Cardiac fibroblast (primary cell): Measurements from ENCODE around the gene GTPBP4.
"Not testable (repeated sequence)": the region's sequence is repeated elsewhere in the genome, so short reads cannot be mapped to it uniquely, and the experiment has no call there.

ENCODE experiments used
- DNase-seq, 2 donors: peaks; one replicate each; pipeline versions ENCODE4 v3.0.0 to v3.0.0-alpha.2; 2010; ENCODE audit warnings: low read depth in 2 of 2
- H3K4me3 ChIP-seq, 2 donors: replicated peaks in 1 of 2; 1 replicate in 1 of 2; 2 replicates in 1 of 2; pipeline ENCODE4 v1.5.1; 2011; ENCODE audit warnings: low read depth in 2 of 2, low read length in 2 of 2, mild to moderate bottlenecking in 2 of 2, moderate library complexity in 1 of 2
- TF ChIP-seq, protein P1 (sequence below): IDR thresholded peaks from one replicate; pipeline ENCODE4 v1.5.1; 2011; ENCODE audit warnings: low read depth, mild to moderate bottlenecking, low read length, inconsistent platforms

GTPBP4 gene

DNA sequence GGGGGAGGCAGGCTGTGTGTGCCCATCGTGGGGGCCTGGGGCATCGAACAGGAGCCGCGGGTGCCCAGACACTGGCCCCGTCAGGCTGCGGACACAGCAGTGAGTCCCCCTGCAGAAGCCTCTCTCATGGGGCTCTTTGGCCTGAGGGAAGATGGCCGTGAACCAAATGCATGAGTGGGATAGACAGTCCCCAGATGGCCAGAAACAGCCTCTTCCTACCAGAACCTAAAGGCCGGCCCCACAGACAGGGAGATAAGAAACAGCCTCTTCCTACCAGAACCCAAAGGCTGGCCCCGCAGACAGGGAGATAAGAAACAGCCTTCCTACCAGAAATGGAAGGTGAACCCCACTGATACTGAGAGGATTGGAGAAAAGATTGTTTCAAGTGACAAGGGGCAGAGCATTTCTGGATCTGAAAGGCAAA lies 20.8 kb downstream of the GTPBP4 start:
- TF ChIP-seq, protein P1, sequence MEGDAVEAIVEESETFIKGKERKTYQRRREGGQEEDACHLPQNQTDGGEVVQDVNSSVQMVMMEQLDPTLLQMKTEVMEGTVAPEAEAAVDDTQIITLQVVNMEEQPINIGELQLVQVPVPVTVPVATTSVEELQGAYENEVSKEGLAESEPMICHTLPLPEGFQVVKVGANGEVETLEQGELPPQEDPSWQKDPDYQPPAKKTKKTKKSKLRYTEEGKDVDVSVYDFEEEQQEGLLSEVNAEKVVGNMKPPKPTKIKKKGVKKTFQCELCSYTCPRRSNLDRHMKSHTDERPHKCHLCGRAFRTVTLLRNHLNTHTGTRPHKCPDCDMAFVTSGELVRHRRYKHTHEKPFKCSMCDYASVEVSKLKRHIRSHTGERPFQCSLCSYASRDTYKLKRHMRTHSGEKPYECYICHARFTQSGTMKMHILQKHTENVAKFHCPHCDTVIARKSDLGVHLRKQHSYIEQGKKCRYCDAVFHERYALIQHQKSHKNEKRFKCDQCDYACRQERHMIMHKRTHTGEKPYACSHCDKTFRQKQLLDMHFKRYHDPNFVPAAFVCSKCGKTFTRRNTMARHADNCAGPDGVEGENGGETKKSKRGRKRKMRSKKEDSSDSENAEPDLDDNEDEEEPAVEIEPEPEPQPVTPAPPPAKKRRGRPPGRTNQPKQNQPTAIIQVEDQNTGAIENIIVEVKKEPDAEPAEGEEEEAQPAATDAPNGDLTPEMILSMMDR = no peak
- no peak overlapping the region for H3K4me3 ChIP-seq

DNA sequence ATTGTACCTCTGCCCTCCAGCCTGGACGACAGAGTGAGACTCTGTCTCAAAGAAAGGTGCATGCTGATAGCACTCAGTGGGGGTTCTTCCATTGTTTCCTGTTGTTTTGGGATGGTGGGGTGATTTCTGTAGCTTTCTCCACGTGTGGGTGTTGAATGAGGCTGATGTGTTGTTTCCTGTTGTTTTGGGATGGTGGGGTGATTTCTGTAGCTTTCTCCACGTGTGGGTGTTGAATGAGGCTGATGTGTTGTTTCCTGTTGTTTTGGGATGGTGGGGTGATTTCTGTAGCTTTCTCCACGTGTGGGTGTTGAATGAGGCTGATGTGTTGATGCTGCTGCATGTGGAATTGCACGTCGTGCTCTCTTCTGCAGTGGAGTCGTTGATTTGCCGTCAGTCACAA lies 21.7 kb downstream of the GTPBP4 start:
- DNase-seq = not testable (repeated sequence)

More for the DNA sequence above, 20.8 kb downstream of the GTPBP4 start:
- DNase-seq = no peak

DNA sequence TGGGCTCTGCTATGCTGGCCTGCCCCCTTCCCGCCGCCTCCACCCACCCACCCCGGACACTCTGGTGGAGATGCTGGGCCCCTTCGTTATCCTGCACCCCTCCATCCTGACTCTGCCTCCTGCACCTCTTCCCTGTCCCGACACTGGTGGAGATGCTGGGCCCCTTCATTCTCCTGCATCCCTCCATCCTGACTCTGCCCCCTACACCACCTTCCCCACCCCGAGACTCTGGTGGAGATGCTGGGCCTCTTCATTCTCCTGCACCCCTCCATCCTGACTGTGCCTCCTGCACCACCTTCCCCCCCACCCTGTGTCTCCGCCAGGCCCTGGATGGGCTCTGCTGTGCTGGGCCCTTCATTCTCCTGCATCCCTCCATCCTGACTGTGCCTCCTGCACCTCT lies 22.5 kb downstream of the GTPBP4 start:
- no peak overlapping the region for H3K4me3 ChIP-seq
- no peak for DNase-seq
- TF ChIP-seq, protein P1 = no peak

More for the DNA sequence above, 21.7 kb downstream of the GTPBP4 start:
- H3K4me3 ChIP-seq = not testable (repeated sequence)

DNA sequence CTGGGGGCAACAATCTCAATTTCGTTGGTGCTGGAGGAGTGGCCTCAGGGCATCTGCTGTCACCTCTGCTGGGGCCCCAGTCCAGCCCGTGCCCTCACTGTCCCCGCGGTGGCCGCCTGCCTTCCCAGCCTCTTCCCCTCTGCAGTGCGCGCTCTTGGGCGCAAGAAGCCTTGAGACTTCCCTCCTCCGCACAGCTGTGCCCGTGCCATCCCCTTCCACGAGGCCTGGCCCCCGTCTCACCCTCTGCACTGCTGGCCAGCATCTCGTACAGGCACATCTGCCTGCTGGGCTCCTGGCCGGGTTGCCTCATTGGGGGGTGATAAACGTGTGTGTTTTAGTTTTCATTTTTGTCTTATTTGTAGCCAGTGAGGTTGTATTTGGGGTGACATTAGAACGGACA lies 23.5 kb downstream of the GTPBP4 start:
- TF ChIP-seq, protein P1 = no peak
- no peak overlapping the region for H3K4me3 ChIP-seq

DNA sequence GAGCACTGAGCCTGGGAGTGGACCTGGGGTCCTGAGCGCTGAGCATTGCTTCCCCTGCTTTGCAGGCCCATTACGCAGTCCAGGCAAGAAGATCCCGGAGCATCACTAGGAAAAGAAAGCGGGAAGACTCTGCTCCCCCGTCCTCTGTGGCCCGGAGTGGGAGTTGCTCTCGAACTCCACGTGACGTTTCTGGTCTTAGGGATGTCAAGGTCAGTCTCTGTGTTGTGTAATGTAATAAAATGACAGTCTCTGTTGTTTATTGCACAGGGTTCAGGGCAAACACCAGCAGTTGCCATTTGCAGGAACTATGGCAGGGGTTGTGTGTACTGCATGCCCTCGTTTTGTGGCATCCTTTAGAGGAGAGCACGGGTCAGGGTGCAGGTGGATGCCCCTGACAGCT lies 27.5 kb downstream of the GTPBP4 start:
- no peak for DNase-seq
- TF ChIP-seq, protein P1 = no peak
- no peak overlapping the region for H3K4me3 ChIP-seq

More for the DNA sequence above, 23.5 kb downstream of the GTPBP4 start:
- DNase-seq = no peak

DNA sequence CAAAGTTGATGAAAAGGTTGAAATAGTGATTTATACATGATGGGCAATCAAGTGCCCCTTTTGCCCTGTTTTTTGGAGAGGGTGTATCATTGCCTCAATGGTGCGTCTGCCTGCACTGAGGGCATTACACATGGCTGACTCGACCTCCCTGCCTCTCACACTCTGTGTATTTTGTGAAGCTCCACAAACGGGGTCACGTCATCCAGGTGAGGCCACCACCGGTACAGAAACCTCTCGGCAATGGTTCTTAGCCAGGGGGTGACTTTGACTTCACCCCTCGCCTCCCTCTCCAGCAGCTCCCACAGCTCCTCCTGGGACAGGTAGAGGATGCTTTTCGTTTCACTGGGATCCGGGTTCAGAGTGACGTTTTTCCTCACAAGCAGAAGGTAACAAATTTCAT lies 31.1 kb downstream of the GTPBP4 start:
- TF ChIP-seq, protein P1 = no peak
- H3K4me3 ChIP-seq = no peak overlapping the region
- DNase-seq = no peak

DNA sequence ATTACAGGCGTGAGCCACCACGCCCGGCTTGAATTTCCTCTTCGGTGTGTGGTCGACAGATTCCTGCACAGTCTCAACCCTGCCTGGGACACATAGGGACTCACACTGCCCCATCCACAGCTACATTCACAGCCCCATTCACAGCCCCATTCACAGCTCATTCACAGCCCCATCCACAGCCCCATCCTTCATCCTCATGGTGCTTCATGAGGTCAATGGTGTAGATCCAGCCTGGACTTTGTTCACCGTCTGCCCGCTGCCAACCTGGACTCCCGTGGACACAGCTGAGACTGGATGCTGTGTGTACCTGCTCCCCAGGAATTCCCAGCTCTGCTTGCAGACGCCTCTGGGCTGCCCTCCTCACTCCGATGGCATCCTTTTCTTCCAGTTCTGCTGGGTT lies 32.2 kb downstream of the GTPBP4 start:
- no peak for DNase-seq
- H3K4me3 ChIP-seq = no peak overlapping the region
- TF ChIP-seq, protein P1 = no peak
